GM18861 (cell line): Measurements from ENCODE around the gene AFAP1L1.
"Not testable (repeated sequence)": the region's sequence is repeated elsewhere in the genome, so short reads cannot be mapped to it uniquely, and the experiment has no call there.

ENCODE experiments used
- ATAC-seq: cut with Tn5 transposase; IDR thresholded peaks from one replicate; pipeline ENCODE4 v1.9.1; 2021; ENCODE audit not compliant: unreplicated experiment

The AFAP1L1 gene

GRCh38 chr5:149387081-149387631 is 115.5 kb downstream of the AFAP1L1 start:
- ATAC-seq, result no peak

GRCh38 chr5:149387982-149388381 is 116.3 kb downstream of the AFAP1L1 start:
- ATAC-seq, result no peak

GRCh38 chr5:149388498-149389190 is 117.0 kb downstream of the AFAP1L1 start:
- ATAC-seq, result no peak

- ATAC-seq, result no peak
Observed at GRCh38 chr5:149389552-149390495, 118.2 kb downstream of the AFAP1L1 start.

- ATAC-seq, result not testable (repeated sequence)
Observed at GRCh38 chr5:149391076-149391475, 119.4 kb downstream of the AFAP1L1 start.
